HG02943 (cell line): ENCODE results near the gene PSME3.
"Not testable (repeated sequence)": the region's sequence is repeated elsewhere in the genome, so short reads cannot be mapped to it uniquely, and the experiment has no call there.

Experiments used
- ATAC-seq: cut with Tn5 transposase; IDR thresholded peaks from one replicate; pipeline ENCODE4 v1.9.1; 2021; ENCODE audit warnings: mild to moderate bottlenecking, low read depth, moderate library complexity; ENCODE audit not compliant: unreplicated experiment

Gene PSME3

DNA sequence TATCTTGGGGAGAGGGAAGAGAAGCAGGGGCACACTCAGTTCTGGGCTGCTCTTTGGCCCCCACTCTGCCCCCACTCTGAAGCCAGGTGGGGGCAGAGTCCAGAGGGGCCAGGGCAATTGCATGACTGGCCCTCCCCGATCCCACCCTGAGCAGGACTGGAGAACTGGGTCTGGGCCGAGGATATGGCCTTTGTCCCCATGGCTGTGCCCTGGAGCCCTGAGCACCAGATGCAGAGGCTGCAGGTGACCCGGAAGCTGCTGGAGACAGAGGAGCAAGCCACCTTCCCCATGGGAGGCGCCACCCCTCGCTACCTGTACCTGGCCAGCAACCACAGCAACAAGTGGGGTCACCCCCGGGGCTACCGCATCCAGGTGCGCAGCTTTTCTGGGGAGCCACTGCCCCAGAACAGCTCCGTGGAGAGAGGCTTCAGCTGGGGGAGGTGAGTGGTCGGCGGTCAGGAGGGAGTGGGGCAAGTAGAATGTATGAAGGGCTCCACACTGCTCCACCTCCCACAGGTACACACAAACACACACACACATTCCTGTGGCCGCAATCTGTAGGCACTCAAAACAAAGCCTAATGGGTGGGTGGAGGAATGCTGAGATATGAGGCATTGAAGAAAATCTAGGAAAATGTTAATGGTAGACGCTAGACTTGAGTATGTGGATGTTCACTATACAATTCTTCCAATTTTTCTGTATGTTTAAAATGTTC is 39.2 kb downstream of the PSME3 start:
- ATAC-seq = no peak

DNA sequence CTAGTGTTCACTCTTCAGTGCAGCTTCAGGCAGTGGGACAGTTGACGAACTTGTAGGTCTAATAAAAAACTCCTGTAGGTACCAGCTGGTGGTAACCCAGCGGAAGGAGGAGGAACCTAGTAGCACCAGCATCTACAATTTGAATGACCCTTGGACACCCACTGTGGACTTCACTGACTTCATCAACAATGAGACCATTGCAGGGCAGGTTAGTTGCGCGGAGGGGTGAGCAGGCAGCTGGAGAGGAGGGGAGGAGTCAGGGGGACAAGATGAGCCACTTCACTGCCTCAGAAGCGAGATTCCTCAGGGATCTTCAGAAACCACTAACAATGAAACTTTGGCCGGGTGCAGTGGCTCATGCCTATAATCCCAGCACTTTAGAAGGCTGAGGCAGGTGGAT is 40.1 kb downstream of the PSME3 start:
- no peak for ATAC-seq

DNA sequence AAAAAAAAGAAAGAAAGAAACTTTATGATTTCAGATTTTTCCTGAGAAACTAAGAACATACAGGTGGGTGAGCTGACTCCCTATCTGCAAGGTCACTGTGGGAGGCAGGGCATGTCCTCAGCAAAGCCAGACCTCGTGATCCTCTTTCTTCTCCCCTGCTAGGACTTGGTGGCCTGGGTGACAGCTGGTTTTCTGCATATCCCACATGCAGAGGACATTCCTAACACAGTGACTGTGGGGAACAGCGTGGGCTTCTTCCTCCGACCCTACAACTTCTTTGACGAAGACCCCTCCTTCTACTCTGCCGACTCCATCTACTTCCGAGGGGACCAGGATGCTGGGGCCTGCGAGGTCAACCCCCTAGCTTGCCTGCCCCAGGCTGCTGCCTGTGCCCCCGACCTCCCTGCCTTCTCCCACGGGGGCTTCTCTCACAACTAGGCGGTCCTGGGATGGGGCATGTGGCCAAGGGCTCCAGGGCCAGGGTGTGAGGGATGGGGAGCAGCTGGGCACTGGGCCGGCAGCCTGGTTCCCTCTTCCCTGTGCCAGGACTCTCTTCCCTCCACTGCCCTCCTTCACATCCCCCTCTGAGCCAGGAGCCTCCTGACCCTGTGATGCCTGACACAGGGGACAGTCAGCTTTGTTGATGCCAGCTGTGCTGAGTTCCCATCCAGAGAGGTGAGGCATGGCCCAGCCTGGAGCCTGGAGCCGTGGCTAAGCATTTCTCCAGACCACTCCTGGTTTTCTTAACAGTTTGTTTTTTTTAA is 40.9 kb downstream of the PSME3 start:
- not testable (repeated sequence) for ATAC-seq

DNA sequence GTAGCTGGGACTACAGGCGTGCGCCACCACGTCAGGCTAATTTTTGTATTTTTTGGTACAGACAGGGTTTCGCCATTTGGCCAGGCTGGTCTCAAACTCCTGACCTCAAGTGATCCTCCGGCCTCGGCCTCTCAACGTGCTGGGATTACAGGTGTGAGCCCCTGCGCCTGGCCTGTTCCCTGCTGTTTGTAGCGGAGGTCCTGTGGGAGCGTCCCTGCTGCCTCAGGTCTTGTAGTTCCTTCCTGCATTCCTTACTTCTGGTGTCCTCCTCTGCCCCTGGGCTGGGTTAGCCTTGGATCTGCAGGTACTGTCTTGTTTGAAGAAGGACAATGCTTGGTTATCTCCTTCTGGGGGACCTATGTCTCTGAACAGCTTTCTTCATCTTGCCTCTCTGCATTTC is 43.8 kb downstream of the PSME3 start:
- no peak for ATAC-seq

DNA sequence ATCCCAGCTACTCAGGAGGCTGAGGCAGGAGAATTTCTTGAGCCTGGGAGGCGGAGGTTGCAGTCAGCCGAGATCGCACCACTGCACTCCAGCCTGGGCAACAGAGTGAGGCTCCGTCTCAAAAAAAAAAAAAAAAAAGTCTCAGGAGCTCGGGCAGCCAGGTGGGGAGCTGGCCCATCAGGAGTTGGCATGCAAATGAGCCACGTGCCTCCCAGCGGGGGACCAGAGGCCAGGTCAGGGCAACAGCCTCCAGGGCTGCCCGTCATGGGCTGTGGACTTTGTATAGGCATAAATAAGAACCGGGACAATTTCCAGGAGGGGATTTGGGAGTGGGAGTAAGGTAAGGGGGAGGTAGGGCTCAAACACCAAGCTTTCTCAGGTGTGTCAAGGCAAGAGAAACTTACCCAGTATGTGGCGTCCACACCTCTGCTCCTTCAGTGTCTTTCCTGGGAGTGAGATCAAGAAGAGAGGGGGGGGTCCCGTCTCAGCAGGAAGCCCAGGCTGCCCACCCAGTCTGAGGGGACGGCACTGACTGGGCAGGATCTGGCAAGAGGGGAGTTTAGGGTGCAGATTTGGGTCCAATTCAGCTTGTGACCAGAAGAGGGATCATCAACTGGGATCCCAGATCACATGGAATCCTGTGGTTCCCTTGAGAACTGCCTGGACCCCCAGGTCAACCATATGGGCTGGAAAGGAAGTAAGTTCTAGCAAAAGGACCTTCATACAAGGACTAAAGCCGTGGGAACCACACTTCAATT is 45.1 kb downstream of the PSME3 start:
- no peak for ATAC-seq

DNA sequence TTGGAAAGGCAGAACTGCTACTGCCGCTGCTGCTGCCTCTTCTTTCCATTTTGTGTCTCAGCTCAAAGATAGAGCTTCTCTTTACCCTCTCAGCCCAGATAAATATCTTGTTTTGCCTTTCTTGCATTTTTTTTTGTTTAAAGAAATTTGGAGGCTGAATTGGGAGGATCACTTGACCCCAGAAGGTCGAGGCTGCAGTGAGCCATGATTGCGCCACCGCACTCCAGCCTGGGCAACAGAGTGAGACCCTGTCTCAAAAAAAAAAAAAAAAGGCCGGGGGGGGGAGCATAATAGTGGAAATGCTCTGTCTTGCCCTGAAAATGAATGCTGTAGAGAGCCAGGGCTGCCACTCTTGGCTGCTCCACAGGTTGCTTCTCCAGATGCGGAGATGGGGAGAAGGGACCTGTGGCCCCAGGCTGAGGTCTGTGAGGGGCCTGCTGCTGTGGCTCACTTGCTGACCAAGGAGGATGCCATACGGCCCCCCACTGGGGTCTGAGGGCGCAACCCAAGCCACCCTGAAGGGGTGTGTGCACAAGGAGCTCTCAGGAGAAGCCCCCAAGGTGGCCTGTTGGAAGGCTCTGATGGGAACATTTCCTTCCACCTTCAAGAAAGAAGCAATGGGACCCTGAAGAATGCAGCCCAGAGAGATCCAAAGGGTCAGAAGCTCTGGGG is 45.9 kb downstream of the PSME3 start:
- no peak for ATAC-seq

DNA sequence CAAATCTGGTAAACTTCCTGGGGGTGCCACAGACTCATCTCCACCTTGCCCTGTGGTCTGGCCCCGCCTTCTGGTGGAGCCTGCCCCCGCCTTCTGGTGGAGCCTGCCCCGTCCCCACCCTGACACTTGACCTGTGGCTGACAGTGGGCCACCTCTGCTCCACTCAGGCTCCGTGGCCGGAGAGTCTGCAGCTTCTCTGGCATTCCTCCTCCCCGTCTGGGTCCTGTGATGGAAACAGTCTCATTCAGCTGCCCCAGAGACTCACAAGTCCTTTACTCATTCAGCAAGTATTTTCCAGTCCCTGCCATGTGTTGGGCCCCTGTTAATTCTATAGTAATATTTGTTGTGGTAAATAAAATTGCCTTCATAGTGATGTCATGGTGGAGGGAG is 46.4 kb downstream of the PSME3 start:
- no peak for ATAC-seq

DNA sequence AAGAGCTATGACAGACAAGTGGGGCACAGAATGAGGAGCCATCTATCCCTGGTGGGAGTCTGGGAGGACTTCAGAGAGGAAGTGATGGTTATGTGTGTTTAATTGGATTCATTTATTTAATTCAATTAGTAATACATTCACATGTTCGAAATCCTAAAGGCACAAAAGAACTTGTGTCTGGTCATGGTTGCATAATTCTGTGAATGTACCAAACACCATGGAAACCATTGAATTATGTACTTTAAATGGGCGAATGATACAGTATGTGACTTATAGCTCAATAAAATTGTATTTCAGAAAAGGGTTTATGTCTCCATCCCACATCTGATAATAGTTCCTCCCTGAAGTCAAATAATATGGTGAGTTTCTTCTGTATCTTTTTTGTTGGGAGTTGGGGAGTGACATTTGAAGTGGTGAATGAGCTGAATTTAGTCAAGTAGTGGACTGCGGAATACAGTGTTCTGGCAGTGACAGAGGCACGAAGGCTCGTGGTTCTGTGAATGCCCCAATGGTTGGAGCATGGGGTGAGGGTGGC is 47.6 kb downstream of the PSME3 start:
- ATAC-seq = no peak

DNA sequence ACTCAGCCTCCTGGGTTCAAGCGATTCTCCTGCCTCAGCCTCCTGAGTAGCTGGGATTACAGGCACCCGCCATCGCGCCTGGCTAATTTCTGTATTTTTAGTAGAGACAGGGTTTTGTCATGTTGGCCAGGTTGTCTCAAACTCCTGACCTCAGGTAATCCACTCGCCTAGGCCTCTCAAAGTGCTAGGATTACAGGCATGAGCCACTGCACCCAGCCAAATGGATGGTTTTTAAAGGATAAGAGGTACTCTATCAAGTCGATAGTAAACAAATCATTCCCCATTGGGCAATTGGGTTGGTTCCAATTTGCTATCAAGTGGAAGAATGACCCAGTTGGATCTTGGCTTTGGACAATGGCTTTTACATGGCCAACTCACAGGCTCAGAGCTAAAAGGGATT is 48.5 kb downstream of the PSME3 start:
- ATAC-seq = not testable (repeated sequence)

DNA sequence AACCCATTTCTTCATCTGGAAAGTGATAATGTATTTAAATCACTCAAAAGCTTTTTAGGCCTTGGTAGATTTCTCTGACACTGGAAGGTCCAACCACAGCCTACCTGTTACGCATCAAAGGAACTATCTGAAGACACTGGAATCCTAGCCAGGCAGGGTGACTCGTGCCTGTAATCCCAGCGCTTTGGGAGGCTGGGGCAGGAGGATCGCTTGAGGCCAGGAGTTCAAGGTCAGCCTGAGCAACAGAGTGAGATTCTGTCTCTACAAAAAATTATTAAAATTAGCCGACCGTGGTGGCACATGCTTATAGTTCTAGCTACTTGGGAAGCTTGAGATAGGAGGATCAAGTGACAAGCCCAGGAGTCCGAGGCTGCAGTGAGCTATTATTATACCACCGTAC is 49.0 kb downstream of the PSME3 start:
- ATAC-seq = no peak

DNA sequence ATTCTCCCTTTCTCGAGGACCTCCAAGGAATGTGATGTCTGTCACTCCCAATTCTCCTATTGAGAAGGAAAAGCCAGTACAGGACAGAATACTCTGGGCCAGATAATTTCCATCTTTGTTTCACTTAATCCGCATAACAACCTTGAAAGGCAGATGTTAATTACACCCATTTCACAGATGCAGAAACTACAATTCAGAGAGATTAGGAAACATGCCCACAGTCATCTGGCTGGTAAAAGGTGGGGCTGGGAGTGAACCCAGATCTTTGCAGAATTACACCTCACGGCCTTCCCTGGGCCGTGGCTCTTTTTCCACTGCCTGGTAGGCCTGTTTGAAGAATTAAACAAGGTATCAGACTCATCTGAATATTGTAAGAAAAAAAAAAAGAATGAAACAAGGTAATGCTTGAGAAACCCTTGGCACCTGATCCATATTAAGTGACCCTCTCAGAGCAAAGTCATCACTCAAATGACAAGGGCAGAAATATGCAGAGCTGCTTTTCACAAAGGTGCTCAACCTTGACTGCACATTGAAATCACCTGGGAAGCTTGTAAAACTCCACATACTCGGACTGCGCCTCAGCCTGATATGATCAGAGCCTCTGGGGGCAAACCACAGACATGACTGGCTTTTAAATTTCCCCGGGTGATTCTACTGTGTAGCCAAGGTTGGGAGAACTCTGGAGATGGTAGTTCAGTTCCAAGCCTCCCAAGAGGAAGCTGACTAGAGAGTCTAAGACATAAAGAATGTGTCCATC is 50.8 kb downstream of the PSME3 start:
- no peak for ATAC-seq

DNA sequence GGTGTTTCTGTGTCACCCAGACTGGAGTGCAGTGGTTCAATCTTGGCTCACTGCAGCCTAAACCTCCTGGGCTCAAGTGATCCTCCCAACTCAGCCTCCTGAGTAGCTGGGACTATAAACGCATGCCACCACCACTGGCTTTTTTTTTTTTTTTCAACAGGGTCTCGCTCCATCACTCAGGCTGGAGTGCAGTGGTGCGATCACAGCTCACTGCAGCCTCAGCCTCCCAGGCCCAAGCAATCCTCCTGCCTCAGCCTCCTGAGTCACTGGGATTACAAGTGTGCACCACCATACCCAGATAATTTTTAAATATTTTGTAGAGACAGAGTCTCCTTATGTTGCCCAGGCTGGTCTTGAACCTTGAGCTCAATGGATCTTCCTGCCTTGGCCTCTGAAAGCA is 52.6 kb downstream of the PSME3 start:
- not testable (repeated sequence) for ATAC-seq

DNA sequence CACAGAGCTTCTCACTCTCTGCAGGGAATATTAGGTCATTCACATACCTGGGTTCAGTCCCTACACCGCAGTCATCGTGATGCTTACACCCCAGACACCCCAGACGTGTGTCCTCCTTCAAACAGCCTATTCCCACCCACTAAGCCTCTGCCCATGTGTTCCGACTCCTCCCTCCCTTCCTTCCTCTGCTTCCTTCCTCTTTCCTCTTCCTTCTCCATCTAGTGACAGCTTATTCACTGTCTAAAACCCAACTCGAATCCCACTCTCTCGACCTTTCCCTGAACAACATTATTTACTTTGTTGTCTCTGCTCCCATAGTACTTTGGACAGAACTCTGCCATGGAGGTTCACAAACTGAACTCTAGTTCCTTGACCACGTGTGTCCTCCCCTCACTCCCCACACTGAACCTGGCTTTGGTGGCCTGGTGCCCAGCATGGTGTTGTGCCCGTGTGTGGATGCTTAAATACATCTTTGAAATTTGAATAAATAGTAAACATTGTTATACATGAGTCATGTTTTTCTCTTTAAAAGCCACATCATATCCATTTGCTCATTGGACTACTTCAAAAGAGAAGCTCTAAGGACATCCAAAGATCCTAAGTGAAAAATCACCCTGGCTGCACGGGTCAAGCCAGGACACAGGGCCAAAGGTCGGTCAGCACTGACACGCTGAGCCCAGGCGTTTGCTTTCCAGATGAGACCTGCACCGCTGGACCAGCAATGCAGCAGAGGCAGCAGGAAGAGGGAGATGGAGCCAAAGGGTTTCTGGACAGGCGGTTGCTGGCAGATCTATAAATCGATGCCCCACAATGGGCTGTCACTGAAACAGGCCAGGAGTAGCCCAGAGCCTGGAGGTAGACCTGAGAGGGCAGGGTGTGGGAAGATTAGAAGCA is 53.3 kb downstream of the PSME3 start:
- no peak for ATAC-seq

DNA sequence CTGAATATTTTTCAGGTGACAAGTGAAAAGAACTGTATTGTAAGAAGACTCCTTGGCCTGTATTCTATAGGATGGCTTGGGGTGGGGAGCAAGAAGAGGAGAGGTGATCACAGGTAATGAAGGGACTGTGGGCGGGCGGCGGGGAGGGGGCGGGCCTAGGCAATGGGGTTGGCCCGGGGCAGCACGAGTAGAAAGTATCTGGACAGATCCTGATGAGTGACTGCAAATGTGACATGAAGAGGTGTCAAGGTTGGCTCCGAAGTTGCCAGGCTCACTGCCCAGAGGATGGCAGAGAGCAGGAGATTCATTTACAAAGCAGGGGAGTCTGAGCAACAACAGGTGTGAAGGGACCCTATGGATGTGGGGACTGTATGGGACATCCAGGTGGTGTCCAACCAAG is 56.6 kb downstream of the PSME3 start:
- no peak for ATAC-seq

DNA sequence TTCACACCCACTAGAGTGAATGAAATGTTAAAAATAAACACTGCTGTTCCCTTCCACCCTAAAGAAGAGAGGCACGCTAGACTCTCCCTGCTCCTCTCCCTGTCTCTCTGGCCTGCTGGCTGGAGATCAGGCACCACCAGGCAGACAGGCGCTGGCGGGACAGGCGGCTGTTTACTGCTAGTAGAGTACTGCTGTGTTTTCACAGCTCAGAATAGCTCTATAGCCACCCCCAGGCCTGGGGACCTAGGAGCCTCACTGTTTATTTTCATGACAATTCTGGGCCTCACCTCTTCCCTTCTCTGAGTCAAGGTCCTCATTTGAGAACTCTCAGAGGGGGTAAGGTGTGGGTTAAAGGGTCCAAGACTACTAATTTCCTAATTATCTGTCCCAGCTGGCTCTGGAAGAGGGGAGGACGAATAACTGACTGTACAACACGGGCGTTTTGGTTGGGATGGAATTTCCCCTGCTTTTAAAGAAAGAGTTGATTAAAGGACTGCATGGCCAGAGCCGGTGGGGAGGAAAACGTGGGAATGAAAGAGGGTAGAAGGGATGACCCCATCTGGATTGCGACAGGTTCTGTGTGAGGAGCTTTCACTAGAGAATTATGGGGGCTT is 58.4 kb downstream of the PSME3 start:
- ATAC-seq = no peak

DNA sequence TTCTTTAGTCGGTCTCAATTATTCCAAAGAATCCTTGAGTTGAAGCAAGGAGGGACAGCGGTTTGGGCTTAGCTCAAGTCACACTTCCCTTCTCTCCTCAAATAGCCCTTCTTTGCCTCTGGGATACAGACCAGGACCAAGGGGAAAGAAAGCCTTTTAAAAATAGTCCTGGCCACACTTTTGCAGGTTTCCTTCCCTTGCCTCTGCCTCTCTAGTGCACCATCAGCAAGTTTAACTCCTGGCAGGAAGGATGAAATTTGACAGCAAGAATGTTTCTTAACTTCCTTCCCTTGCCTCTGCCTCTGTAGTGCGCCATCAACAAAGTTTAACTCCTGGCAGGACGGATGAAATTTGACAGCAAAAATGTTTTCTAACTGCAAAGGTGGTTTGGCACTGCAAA is 60.2 kb downstream of the PSME3 start:
- no peak for ATAC-seq
